ENCODE results near the gene MASP1.
A peak's percentile ranks its signal among the peaks of the same experiment; 100 is the strongest.

Gene MASP1

GRCh38 chr3:187291512-187292132 is at the start of gene MASP1:
TSS of gene MASP1 (minus strand) at chr3:187291737. CDS start at chr3:187291632, 105 bp downstream.
- no peak for DNase-seq (ENCODE audit: low read depth)

GRCh38 chr3:187340578-187340977 is 49.0 kb upstream of the MASP1 start:
- DNase-seq (ENCODE audit: low read depth): no peak

DNA sequence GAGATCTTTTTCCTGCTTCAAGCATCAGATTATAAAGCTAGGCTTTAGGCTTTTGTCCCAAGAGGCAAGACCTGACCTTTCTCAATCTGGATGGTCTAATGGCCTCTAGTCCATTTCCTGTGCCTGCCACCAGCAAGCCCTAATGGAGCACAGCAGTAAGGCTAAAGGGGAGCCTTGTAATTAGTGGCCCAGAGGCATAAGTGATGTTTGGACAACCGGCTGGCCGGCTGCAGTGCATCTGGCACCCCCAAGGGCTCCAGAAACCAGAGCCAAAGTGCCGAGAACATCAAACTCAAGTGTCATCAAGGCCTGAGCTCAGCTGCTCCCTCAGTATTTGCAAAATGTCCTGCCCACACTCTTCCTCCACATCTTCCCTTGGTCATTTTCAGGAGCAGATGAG is 44.8 kb upstream of the MASP1 start:
- DNase-seq (ENCODE audit: low read depth): no peak

DNA sequence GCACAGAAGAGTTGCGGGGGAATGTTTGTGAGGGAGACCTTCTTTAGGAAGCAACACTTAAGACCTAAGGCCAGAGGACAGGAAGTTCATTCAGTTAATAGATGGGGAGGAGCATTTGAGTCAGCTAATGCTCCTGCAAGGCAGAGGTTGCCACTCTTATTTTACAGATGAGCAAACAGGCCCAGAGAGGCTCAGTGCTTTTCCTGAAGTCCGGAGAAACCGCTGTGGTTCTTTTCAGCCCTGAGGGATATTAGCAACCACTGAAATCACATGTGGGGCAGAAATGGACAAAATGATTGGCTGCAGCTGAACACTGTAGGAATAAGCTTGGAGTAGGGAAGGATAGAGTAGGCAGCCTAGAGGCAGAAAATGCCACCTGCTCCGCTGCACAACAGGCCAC is 43.4 kb upstream of the MASP1 start:
- DNase-seq (ENCODE audit: low read depth): no peak

DNA sequence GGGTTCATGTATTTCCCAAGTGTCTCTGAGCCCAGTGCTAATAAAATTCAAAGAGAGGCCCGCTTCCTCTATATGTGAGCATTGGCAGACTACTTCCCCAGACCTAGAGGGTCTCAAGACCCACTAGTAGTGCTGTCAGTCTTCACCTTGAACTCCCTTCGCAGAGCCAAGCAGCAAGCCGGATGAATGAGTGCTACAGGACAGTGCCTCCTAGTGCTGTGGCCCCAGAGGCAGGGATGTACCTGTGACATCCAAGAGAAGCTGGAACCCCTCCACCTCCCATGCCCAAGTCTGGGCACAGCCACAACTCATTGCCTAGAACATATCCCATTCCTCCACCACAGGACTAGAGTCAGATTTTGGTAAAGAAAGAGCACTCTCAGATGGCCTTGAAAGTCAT is 37.2 kb upstream of the MASP1 start:
- DNase-seq (ENCODE audit: low read depth): no peak

DNA sequence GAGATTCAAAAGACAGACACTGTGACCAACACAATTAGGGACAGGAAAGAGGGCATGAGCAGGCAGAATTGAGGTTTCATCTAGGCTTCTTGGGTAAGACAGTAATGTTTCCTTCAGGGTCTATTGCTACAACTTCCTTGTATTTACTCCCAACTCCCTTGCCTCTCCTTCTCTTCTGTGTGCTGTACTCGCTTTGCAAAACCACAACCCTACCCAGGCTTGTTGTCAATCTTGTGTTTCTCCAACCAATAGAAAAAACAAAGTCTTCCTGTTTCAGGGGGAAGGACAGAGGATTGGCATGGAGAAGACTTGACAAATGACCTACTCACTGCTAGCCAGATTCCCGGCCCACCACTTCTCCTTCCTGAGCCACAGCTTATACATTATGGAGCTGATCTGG is 36.3 kb upstream of the MASP1 start:
- no peak for DNase-seq (ENCODE audit: low read depth)

DNA sequence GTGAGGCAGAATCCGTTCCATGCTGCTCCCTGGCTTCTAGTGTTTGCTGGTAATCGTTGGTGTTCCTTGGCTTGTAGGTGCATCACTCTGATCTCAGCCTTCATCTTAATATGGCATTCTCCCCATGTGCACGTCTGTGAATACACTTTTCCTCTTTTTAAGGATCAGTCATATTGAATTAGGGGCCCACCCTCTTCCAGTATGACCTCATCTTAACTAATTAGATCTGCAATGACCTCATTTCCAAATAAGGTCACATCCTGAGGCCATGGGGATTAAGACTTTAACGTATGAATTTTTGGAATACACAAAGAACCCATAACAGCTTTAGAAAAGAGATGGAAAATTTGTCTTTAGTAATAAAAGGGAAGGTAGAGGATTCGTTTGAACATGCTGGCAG is 34.1 kb upstream of the MASP1 start:
- no peak for DNase-seq (ENCODE audit: low read depth)

DNA sequence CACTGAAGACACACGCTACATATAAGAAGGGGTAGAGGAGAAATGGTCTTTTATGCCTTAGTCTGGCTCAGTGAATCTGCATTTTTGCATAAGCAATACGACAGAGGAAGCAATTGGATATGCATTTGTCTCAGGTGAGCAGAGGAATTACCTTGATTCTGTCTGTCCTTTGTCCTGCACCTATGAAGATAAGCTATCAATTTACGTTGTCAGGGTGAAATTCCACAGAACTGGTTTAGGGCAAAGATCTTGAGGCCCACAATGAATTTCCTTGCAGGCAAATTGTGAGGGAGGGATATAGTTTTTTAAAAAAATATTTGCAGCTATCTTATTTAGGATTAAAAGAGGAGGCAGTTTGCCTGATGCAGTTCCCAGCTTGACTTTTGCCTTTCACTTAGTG is 31.6 kb upstream of the MASP1 start:
- no peak for DNase-seq (ENCODE audit: low read depth)

DNA sequence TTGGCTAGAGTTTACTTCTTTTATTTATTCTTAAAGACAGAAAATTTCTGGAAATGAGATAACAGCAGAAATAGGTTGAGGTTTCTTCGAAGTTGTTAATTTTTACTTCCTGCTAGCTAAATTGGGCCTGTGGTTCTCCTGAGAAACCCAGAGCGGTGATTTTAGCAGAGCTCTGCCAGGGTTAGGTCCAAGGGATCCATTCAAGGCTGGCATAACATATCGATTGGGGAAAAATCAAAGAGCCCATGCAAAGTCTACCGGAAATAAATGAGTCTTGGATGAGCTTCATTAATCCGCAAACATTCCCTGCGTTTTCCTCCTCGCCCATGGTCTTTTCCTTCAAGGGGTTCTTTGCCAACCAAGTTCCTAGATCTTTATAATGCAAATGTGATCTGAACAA is 30.8 kb upstream of the MASP1 start:
- DNase-seq (ENCODE audit: low read depth): no peak

- DNase-seq (ENCODE audit: low read depth): no peak
These were observed 30.2 kb upstream of the MASP1 start for GRCh38 chr3:187321766-187322165.

DNA sequence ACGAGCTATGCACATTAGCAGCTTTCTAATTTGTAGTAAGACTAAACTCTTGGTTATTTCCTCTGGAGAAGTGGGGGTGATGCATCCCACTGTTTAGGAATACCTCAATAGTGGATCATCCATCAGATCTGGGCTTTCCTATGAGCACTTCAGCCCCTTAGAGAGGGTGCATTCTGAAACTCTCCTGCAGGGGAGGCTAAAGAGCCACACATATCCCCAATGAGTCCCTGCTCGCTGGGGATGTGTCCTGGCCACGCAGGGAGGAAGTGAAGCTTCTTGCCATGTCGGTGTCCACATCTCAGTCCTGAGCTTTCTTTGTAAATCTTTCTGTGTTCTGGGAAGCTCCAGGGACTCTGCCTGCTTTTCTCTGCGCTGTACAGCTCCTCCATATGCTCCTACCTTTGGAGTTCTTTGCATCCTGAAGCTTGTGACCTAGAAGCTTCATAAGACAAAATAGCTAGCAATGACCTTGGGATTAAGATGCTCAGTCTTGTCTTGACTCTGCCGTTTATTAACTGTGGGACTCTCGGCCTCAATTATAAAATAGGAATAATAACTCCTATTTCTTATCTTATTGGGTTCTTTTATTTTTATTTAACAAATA is 28.3 kb upstream of the MASP1 start:
- peak; percentile 34 for DNase-seq (ENCODE audit: low read depth)

- DNase-seq (ENCODE audit: low read depth): peak; percentile 12
These were observed 27.5 kb upstream of the MASP1 start for GRCh38 chr3:187318819-187319616.

DNA sequence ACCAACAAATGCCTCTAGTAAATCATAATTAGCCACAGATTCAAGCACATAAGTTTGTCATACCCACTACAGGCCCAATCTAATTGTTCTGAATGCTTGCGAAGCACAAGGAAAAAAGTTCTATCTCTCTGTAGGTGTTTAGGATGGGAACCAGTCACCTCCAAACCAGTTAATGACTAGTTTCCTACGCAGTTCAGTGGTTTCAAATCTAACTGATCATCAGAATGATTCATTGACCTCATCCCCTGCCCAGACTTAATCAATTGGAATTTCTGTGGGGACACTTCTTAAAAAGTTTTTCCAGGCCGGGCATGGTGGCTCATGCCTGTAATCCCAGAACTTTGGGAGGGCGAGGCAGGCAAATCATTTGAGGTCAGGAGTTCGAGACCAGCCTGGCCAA is 24.3 kb upstream of the MASP1 start:
- DNase-seq (ENCODE audit: low read depth): no peak

- no peak for DNase-seq (ENCODE audit: low read depth)
These were observed 22.6 kb upstream of the MASP1 start for GRCh38 chr3:187314176-187314575.

- DNase-seq (ENCODE audit: low read depth): no peak
These were observed 19.5 kb upstream of the MASP1 start for GRCh38 chr3:187310954-187311470.

DNA sequence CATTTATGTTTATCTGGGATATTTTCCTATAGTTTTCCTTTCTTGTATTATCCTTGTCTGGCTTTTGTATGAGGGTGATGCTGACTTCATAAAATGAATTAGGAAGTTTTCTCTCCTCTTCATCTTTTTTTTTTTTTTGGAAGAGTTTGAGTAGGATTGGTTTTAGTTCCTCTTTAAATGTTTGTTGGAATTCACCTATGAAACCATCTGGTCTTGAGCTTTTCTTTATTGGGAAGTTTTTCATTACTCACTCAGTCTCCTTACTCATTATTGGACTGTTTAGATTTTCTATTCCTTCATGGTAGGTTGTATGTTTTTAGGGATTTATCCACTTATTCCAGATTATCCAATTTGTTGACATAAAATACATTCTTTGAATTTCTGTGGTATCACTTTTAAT is 18.7 kb upstream of the MASP1 start:
- no peak for DNase-seq (ENCODE audit: low read depth)

- DNase-seq (ENCODE audit: low read depth): no peak
These were observed 14.3 kb upstream of the MASP1 start for GRCh38 chr3:187305881-187306280.

- no peak for DNase-seq (ENCODE audit: low read depth)
These were observed 8.1 kb upstream of the MASP1 start for GRCh38 chr3:187299611-187300010.

DNA sequence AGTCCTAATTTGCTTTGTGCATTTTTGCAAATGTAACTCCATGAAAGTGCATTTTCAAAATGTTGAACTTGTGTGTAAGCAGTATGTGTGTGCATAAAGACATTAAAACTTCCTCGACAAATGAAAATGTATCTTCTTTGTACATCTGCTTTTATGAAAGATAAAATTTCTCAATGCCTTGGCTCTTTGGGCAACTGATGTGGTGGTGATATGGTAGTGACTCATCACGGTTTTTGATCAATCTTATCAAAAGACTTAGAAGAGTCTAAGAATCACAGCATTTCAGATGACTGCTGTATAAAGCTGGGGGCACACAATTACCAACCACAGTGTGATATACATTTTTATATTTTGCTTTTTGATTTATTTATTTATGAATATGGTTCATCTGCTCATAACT is 5.4 kb upstream of the MASP1 start:
- DNase-seq (ENCODE audit: low read depth): no peak

DNA sequence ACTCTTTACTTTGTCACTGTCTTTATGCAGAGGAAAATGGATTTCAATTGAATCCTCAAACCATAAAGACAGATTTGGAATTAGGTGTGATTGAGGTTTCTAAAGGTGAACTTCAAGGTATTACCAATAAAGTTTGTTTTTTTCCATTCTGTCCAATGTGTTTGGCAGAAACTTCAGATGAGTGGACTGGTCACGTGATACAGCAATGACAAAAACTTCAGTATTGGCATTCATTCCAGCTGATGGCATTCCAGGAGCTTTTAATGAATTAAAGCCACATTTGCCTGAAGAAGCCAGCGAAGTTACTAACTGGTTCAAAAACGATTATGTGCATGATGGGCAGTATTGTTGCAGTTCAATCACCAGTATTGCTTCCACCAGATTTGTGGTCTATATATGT is 4.5 kb upstream of the MASP1 start:
- DNase-seq (ENCODE audit: low read depth): no peak

DNA sequence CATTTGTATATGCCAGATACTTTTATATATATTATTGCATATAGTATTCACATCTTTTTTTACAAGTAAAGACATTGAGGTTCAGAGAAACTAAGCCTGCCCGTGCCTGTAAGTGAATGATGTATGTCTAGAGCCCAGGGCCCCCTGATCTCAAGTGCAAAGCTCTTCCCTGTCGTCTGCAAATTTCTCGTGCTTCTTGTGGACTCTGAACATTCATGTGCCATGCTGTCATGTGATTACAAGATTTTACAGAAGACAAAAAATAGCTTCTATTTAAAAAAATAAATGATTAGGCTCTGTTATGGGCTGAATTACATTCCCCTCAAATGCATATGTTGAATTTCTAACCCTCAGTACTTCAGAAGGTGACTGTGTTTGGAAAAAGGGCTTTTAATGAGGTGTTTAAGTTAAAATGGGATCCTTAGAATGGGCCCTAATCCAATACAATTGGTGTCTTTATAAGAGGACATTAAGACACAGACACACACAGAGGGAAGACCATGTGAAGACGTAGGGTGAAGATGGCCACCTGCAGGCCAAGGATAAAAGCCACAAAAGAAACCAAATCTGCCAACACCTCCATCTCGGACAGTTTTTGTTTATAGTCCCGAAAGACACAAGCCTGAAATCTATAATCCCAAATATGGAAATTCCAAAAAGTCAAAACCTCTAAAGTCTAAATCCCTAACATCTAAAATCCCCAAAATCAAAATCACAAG is 3.9 kb upstream of the MASP1 start:
- DNase-seq (ENCODE audit: low read depth): no peak
